LNCaP clone FGC (cell line): ENCODE measurements around the gene MYLK3.

Source experiments
- DNase-seq: peaks from one replicate; pipeline ENCODE4 v3.0.0-alpha.2; 2011; ENCODE audit warnings: low read depth
- H3K4me3 ChIP-seq: 2 replicates; pipeline ENCODE4 v1.5.1; 2011; ENCODE audit warnings: mild to moderate bottlenecking, low read depth, low read length, control low read depth
- TF ChIP-seq, protein P1 (sequence below): IDR thresholded peaks from 2 replicates; pipeline ENCODE4 v1.5.1; 2012; ENCODE audit warnings: mild to moderate bottlenecking; ENCODE audit not compliant: control insufficient read depth, insufficient read depth; ENCODE audit errors: extremely low read depth

Gene MYLK3

DNA sequence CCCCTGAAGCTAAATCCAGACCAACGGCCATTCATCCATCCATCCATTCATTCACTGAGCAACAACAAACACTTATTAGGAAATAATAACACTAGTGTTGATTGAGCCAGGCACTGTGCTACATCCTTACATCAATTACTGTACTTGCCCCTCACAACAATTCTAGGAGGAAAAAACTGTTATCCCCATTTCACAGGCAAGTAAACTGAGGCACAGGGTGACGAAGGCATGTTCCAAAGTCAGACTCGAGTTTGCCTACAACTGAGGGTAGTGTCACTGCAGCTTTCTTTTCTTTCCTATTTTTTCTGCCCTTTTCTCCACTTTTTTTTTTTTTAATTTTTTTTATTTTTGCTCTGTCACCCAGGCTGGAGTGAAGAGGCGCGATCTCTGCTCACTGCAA, 11.2 kb upstream of the MYLK3 start:
- TF ChIP-seq, protein P1, sequence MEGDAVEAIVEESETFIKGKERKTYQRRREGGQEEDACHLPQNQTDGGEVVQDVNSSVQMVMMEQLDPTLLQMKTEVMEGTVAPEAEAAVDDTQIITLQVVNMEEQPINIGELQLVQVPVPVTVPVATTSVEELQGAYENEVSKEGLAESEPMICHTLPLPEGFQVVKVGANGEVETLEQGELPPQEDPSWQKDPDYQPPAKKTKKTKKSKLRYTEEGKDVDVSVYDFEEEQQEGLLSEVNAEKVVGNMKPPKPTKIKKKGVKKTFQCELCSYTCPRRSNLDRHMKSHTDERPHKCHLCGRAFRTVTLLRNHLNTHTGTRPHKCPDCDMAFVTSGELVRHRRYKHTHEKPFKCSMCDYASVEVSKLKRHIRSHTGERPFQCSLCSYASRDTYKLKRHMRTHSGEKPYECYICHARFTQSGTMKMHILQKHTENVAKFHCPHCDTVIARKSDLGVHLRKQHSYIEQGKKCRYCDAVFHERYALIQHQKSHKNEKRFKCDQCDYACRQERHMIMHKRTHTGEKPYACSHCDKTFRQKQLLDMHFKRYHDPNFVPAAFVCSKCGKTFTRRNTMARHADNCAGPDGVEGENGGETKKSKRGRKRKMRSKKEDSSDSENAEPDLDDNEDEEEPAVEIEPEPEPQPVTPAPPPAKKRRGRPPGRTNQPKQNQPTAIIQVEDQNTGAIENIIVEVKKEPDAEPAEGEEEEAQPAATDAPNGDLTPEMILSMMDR = no peak
- no peak overlapping the region for H3K4me3 ChIP-seq
- DNase-seq = no peak

DNA sequence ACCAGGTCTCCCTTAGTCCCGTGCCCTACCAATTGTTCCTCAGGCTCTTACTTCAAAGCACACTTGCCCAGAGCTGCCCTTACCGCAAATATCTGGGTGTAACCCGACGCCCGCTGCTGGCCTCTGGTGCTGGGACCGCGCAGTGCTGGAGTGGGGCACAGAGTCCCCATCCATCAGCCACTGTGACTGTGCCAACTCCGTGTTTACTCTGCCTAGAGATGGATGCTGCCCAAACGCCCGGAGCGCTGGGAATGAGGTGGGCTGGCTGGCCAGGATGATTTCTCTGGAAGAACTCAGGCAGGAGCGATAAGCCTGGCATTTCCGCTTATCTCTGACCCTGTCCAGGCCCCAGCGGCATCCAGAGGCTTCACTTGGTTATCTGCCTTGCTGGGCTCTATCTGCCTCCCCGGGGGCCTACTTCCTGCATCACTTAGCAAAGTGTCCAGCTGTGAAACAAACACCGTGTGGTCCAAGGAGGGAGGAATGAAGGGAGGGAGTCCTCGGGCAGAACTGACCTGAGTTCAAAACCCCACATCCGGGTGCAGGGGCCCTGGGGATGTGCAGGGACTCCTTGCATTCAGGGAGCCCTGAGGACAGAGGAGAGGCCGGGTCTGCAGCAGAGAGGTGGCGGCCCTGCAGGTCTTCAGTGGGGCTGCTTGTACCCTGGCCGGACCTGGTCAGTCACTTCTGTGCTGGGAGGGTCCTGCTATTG, 9.4 kb upstream of the MYLK3 start:
- TF ChIP-seq, protein P1 = no peak
- H3K4me3 ChIP-seq = no peak overlapping the region
- no peak for DNase-seq

DNA sequence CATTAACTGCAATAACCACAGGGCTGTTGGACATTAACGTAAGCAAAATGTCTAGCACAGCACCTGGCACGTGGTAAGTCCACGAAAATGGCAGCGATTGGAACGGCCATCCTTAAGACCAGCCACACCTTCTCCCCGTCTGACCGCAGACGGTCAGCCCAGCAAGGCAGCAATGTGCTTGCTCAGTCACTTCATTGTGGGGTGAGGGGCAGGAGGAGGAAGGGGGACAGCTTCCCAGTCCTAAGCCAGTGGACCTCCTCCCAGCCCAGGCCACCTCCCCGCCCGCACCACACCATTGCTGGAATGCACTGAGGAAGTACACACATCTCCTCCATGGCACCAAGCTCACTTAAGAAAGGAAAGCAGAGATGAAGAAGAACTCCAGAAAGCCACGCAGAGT, 8.6 kb upstream of the MYLK3 start:
- TF ChIP-seq, protein P1 = no peak
- no peak for DNase-seq
- H3K4me3 ChIP-seq = no peak overlapping the region

DNA sequence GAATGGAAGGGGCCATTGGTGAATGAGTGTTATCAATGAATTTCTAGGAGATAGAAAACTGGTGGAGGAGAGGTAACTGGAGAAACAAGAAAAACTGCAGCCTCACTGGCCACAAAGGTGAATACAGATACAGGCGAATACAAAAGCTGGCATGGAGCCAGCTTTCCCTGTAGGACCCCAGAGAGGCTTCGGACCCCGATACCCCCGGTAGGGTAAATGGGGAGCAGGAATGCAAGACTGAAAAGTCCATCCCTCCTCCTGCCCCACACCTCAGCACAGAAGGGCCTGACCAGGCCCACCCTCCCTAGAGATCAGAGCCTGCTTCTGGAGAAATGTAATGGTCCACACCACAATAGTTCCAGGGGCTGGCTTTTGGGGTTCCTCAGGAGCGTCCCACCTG, 4.9 kb upstream of the MYLK3 start:
- DNase-seq = no peak
- H3K4me3 ChIP-seq = no peak overlapping the region
- TF ChIP-seq, protein P1 = no peak

DNA sequence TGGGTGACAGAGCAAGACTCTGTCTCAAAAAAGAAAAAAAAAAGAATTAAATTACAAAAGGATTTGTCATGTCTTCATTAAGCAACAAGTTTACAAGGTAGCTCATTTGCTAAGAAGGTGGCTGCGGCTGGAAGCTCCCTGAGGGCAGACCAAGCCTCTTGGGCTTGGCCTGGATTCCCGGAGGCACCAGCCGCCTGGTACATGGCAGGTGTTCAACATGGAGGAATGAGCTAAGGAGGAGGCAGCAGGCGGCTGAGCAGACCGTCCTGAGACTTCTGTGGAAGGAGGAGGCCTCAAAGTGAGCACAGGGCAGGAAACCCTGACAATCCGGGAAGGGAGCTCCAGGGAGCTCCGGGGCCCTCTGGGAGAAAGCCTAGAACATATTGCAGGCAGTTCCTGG, 3.2 kb upstream of the MYLK3 start:
- TF ChIP-seq, protein P1 = no peak
- DNase-seq = no peak
- H3K4me3 ChIP-seq = no peak overlapping the region

DNA sequence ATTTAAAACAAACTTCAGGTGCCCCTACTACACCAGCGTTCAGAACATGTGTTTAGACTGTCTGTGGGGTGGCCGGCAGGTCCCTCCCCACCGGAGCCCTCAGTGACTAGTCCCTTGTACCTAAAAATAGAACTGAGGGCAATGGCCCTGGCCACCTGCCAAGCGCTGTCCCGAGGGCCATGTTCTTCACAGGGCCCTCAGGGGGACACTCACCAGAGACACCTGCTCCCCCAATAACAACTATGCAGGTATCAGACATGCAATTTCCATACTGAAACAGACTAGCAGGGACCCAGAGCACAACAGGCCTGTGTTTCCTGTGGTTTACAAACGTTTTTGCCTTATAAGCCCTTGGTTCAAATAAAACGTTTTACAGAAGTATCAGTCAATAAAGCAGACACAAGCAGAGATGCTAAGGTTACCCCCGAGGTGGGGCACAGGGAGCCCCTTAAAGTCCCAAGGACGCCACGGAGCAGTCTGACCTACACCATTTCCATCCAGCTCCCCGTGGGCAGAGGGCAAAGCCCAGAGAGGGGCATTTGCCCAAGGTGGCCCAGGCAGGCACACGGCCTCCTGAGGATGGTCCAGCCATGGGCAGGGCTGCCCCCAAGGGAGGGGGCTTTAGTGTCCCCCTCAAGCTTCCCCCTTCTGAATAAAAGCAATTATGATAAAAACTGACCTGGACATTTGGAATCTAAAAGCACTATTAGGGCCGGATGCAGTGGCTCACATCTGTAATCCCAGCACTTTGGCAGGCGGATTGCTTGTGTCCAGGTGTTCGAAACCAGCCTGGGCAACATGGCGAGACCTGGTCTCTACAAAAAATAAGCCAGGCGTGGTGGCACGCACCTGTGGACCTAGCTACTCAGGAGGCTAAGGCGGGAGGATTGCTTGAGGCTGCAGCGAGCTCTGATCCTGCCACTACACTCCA, 896 bp upstream of the MYLK3 start:
- no peak for DNase-seq
- H3K4me3 ChIP-seq = no peak overlapping the region
- TF ChIP-seq, protein P1 = no peak
